ENCODE data around the gene IFI6. TPM values are rescaled to one million over a fixed set of nuclear protein-coding genes. Genes with fewer than 3 reads are reported as not detected.

The IFI6 gene
- total and polyA plus RNA-seq, 2 of the 13 experiments (the other 11 are each of a cell fraction or from before 2014, with no cell fraction given), result 12.9 to 13.2 TPM

GRCh38 chr1:27638805-27639204 lies 33.2 kb downstream of the IFI6 start:
- WGBS (ENCODE audit: low lambda C conversion rate), result 97% methylated on average over 2 of the region's 2 CpGs
- Histone ChIP-seq H3K4me2 (ENCODE audit: low read depth, low read length) (no peak overlapping the region), H2AFZ (ENCODE audit: low read length) (no peak overlapping the region), H3K27ac (ENCODE audit: extremely low read length, insufficient read depth, low read length) (no peak overlapping the region), H3K36me3 (replicated peaks in 1 of 2; ENCODE audit: control insufficient read depth in 1 of 2, insufficient read depth in 2 of 2, low read length in 2 of 2) (no peaks in the 10 kb centered on the region), H3K27me3 (ENCODE audit: control insufficient read depth in 1 of 2, insufficient read depth in 2 of 2, low read length in 2 of 2) (peaks cover 6 to 24% of the 10 kb centered on the region in 2 experiments; a peak in 4 of 5 replicates), H3K9me3 (ENCODE audit: low read length) (no peaks in the 10 kb centered on the region), H3K9ac (ENCODE audit: insufficient read depth, low read depth, low read length) (no peak overlapping the region), H3K79me2 (ENCODE audit: insufficient read depth, low read length) (no peaks in the 10 kb centered on the region), H4K20me1 (ENCODE audit: insufficient read depth, low read length) (no peaks in the 10 kb centered on the region), H3K4me1 (ENCODE audit: insufficient read depth, low read length) (0 out of 2 replicates have a peak, but pooled peaks cover 5% of the 10 kb centered on the region), H3K4me3 (replicated peaks in 1 of 3; ENCODE audit: insufficient read depth in 1 of 3, low read depth in 2 of 3, low read length in 3 of 3) (no peak overlapping the region)
- DNase-seq (ENCODE audit: low spot score) (no peak), FAIRE-seq (no peak), ATAC-seq (no peak)
- BruUV-seq (replicated peaks), result no TSS peak
- TF ChIP-seq DNMT1 (CRISPR knock-in tag; IDR thresholded peaks at IDR 0.05) (no peak), ZFYVE20 (CRISPR knock-in tag; IDR thresholded peaks at IDR 0.05; ENCODE audit: borderline replicate concordance, low read depth) (no peak), SIX1 (CRISPR knock-in tag; IDR thresholded peaks at IDR 0.05; ENCODE audit: borderline replicate concordance) (no peak), ZBTB3 (CRISPR knock-in tag; IDR thresholded peaks at IDR 0.05; ENCODE audit: borderline replicate concordance, low read depth) (no peak), SETDB1 (CRISPR knock-in tag; IDR thresholded peaks at IDR 0.05; ENCODE audit: borderline replicate concordance) (no peak), ZBTB44 (CRISPR knock-in tag; IDR thresholded peaks at IDR 0.05) (no peak), PAF1 (CRISPR knock-in tag; IDR thresholded peaks at IDR 0.05) (no peak), ZNF598 (CRISPR knock-in tag; IDR thresholded peaks at IDR 0.05; ENCODE audit: borderline replicate concordance) (no peak), ZNF652 (CRISPR knock-in tag; IDR thresholded peaks at IDR 0.05; ENCODE audit: borderline replicate concordance, low read depth) (no peak), HMG20A (CRISPR knock-in tag; IDR thresholded peaks at IDR 0.05; ENCODE audit: borderline replicate concordance) (no peak), ZNF597 (CRISPR knock-in tag; IDR thresholded peaks at IDR 0.05) (no peak), SRY (CRISPR knock-in tag; IDR thresholded peaks at IDR 0.05) (no peak), ARNT (IDR thresholded peaks at IDR 0.05) (no peak), SIN3A (IDR thresholded peaks at IDR 0.05; ENCODE audit: borderline replicate concordance, low read depth, low read length) (no peak), PRDM10 (CRISPR knock-in tag; IDR thresholded peaks at IDR 0.05; ENCODE audit: low read depth) (no peak), ZNF782 (CRISPR knock-in tag; IDR thresholded peaks at IDR 0.05; ENCODE audit: borderline replicate concordance) (no peak)
- in situ Hi-C loops (cut with HindIII; ENCODE audit: extremely low pct_ligation_motif_present, low pct_unique_long_range_greater_than_20kb) (no loop called here), intact Hi-C loops (cut with micrococcal nuclease; ENCODE audit: unreplicated experiment) (no loop called here)
- ChIA-PET POLR2A (no interaction called here), CTCF (ENCODE audit: low intra/inter-chr PET ratio, low total read pairs) (no interaction called here)
